GM12878 (cell line): ENCODE measurements around the gene SERTAD2. TPM values are rescaled to one million over a fixed set of nuclear protein-coding genes. Genes with fewer than 3 reads are reported as not detected.

ENCODE experiments used
- ATAC-seq: fragments of 200-7000 bp; cut with Tn5 transposase; 3 replicates; pipeline ENCODE4 v1.9.1; 2020; ENCODE audit warnings: mild to moderate bottlenecking, moderate library complexity
- BruUV-seq: library from RNA; stranded (reverse); fragments of 400-500 nt; replicated peaks from 2 replicates; lab custom pipeline; 2021; lab: Mats Ljungman, UMichigan
- CTCF ChIA-PET: fragments of 300-600 bp; sonication (Branson Sonifier 250); formaldehyde crosslinking; extraction: SDS; loops from one replicate; lab custom pipeline; 2021; ENCODE audit warnings: inconsistent platforms; lab: Yijun Ruan, JAX
- POLR2A ChIA-PET: fragments of 350-600 bp; formaldehyde crosslinking; extraction: SDS; loops from one replicate; lab custom pipeline; 2021; ENCODE audit warnings: inconsistent platforms; lab: Charles Lee
- RAD21 ChIA-PET: fragments of 300-600 bp; sonication (Branson Sonifier 250); formaldehyde crosslinking; loops from one replicate; lab custom pipeline; 2023; ENCODE audit warnings: antibody characterized with exemption; ENCODE audit not compliant: unreplicated experiment; lab: Charles Lee
- SMC1A ChIA-PET: fragments of 300-600 bp; sonication (Branson Sonifier 250); formaldehyde crosslinking; loops from one replicate; lab custom pipeline; 2023; ENCODE audit not compliant: unreplicated experiment, uncharacterized antibody; lab: Charles Lee
- DNase-seq: peaks from one replicate; pipeline ENCODE4 v3.0.0-alpha.2; 2011; ENCODE audit warnings: low read depth, low spot score
- FAIRE-seq: peaks from 3 replicates; lab custom pipeline; 2011; peaks lifted over from hg19 to GRCh38; lab: Jason Lieb, UNC
- H2AFZ ChIP-seq: 2 replicates; pipeline ENCODE4 v1.6.0; 2011; ENCODE audit warnings: low read depth, low read length, control low read depth; ENCODE audit not compliant: control insufficient read depth
- H3K27ac ChIP-seq: 2 replicates; pipeline ENCODE4 v1.5.1; 2011; ENCODE audit warnings: control low read depth; ENCODE audit not compliant: control insufficient read depth, insufficient read depth
- H3K27me3 ChIP-seq, 2 experiments: replicated peaks in 1 of 2; 2 replicates each; pipeline versions ENCODE4 v1.6.0 to v1.6.1; 2011; ENCODE audit warnings: low read length in 1 of 2; ENCODE audit not compliant: control insufficient read depth in 2 of 2, insufficient read depth in 2 of 2
- H3K36me3 ChIP-seq, 2 experiments: 2 replicates each; pipeline ENCODE4 v1.5.1; 2011; ENCODE audit warnings: low read length in 1 of 2; ENCODE audit not compliant: control insufficient read depth in 2 of 2, insufficient read depth in 2 of 2
- H3K4me1 ChIP-seq: 2 replicates; pipeline ENCODE4 v1.6.1; 2011; ENCODE audit warnings: mild to moderate bottlenecking, low read length, moderate library complexity, mixed read lengths; ENCODE audit not compliant: control insufficient read depth, insufficient read depth
- H3K4me2 ChIP-seq: 2 replicates; pipeline ENCODE4 v1.6.0; 2011; ENCODE audit warnings: control low read depth; ENCODE audit not compliant: control insufficient read depth, insufficient read depth
- H3K4me3 ChIP-seq: fragments of 200-600 bp; sonication (generic); 2 replicates; pipeline ENCODE4 v1.5.1; 2016
- H3K79me2 ChIP-seq: 2 replicates; pipeline ENCODE4 v1.6.0; 2011; ENCODE audit warnings: low read length; ENCODE audit not compliant: control insufficient read depth, insufficient read depth
- H3K9ac ChIP-seq: 2 replicates; pipeline ENCODE4 v1.8.0; 2011; ENCODE audit warnings: low read length, control low read depth, mixed read lengths; ENCODE audit not compliant: control insufficient read depth, insufficient read depth
- H3K9me3 ChIP-seq: replicated peaks from 3 replicates; pipeline ENCODE4 v1.5.1; 2011; ENCODE audit warnings: mild to moderate bottlenecking, low read length; ENCODE audit not compliant: control insufficient read depth, insufficient read depth
- H4K20me1 ChIP-seq: 2 replicates; pipeline ENCODE4 v1.6.0; 2011; ENCODE audit not compliant: control insufficient read depth, insufficient read depth
- BHLHE40 ChIP-seq, 2 experiments: fragments of 450-650 bp in 1 of 2; IDR thresholded peaks; 2 replicates each; pipeline ENCODE4 v1.6.1; 2011 to 2017; ENCODE audit warnings: low read depth in 2 of 2, borderline replicate concordance in 1 of 2, improper control_type of control experiment in 1 of 2, low read length in 1 of 2, mild to moderate bottlenecking in 1 of 2
- EED ChIP-seq: sonication (generic); IDR thresholded peaks from 2 replicates; pipeline ENCODE4 v1.6.1; 2016; ENCODE audit warnings: antibody characterized with exemption, low read depth
- HDGF ChIP-seq: fragments of 450-650 bp; IDR thresholded peaks from 2 replicates; pipeline ENCODE4 v1.6.1; 2016; ENCODE audit warnings: antibody characterized with exemption
- WGBS: methylation state at CpG from one replicate; pipeline ENCODE4 v1.1.6; 2016; ENCODE audit warnings: low lambda C conversion rate; ENCODE audit not compliant: insufficient replicate concordance, insufficient coverage; ENCODE audit errors: missing lambda C conversion rate; 5-methylcytosine and 5-hydroxymethylcytosine counted together
- in situ Hi-C: fragments of 300-500 bp; cut with MboI; formaldehyde crosslinking; loops from 9 replicates; pipeline ENCODE4 v1.14.3; 2018; ENCODE audit warnings: mixed read lengths
- intact Hi-C: fragments of 100-400 bp; cut with micrococcal nuclease; formaldehyde crosslinking; loops from one replicate; pipeline ENCODE4 v1.14.2; 2022; ENCODE audit not compliant: unreplicated experiment
- polyA plus RNA-seq, 11 experiments: library from polyadenylated mRNA; depleted of rRNA in 4 of 11; unstranded in 6 of 11; stranded (reverse) in 5 of 11; fragments of >200 nt; fragmentation: Nextera tagmentation in 4 of 11; fragmentation: Illumina TruSeq in 1 of 11; extraction: Ambion mirVana in 4 of 11; extraction: Trizol in 1 of 11; gene quantifications; 1 replicate in 1 of 11; 2 replicates in 10 of 11; pipeline versions ENCODE4 v1.2.1 to v1.2.3, GENCODE V29; 2011 to 2016; ENCODE audit warnings: inconsistent platforms in 2 of 11, missing spikeins in 2 of 11, low read depth in 1 of 11
- total RNA-seq, 4 experiments: library from RNA; depleted of rRNA in 3 of 4; stranded (reverse); fragments of >200 nt in 3 of 4; fragmentation: Illumina TruSeq in 1 of 4; extraction: Trizol in 1 of 4; gene quantifications; 2 replicates each; pipeline versions ENCODE4 v1.2.1 to v1.2.3, GENCODE V29; 2013 to 2021
- TF ChIP-seq, protein P1 (sequence below): IDR thresholded peaks from 2 replicates; pipeline ENCODE4 v1.6.1; 2011; ENCODE audit warnings: low read depth, low read length, improper control_type of control experiment, borderline replicate concordance
- TF ChIP-seq, protein P2 (sequence below): fragments of 450-650 bp; IDR thresholded peaks from 2 replicates; pipeline ENCODE4 v1.6.1; 2016; ENCODE audit warnings: mild to moderate bottlenecking

The SERTAD2 gene
- total and polyA plus RNA-seq, 10 of the 15 experiments (the other 5 are each of a cell fraction or from before 2014, with no cell fraction given): 7.9 to 28.7 (median 20.1) TPM

DNA sequence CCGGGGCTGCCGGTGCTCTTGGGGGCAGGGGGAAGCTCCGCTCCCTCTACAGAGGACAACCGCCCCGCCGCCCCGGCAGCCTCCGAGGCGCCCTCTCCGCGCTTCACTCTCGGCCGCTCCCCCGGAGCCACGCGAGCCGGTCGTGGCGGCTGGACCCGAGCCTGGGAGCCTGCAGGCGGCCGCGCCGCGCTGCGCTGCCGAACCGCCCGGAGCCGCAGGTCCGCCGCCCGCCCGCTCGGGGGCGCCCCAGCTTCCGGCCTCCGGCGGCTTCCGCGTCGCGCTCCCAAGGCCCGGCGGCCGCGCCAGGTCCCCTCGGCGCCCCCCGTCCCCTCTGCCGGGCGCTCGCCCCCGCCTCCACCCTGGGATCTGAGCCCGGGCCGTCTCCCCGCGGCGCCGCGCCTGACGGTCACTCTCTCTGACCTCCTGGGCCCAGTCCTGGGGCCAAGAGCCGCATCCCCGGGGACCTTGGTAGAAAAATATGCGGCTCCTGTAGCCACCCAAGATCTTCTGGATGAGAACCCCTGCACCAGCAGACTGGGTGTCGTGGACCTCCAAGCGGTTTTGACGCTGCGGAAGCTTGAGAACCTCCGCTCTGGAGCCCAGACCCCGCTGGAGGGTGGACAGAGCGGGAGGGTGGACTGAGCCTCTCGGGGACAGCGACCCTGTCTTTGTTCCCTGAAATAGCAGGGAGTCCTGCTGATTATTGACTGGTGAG lies 44.3 kb downstream of the SERTAD2 start (continued):
- TF ChIP-seq, protein P1, sequence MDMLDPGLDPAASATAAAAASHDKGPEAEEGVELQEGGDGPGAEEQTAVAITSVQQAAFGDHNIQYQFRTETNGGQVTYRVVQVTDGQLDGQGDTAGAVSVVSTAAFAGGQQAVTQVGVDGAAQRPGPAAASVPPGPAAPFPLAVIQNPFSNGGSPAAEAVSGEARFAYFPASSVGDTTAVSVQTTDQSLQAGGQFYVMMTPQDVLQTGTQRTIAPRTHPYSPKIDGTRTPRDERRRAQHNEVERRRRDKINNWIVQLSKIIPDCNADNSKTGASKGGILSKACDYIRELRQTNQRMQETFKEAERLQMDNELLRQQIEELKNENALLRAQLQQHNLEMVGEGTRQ: no peak

DNA sequence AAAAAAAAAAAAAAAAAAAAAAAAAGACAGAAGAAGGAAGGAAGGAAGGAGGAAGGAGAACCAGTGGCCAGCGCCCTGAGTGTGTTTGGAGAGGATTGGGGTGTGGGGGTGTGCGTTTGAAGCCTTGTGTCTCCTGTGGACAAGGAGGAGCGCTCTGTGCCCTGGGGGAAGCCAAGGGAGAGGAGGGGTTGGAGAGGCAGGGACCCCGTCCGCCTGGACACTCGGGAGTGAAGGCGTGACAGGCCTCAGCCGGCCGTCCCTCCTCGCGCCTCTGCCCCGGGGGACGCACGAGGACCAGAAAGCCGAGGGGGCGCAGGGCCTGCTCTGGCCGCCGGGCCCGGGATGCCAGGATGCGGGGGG lies 44.9 kb downstream of the SERTAD2 start:
- FAIRE-seq: no peak
- peaks cover 38% of the 10 kb centered on the region for H3K4me1 ChIP-seq
- TF ChIP-seq BHLHE40 (IDR thresholded peaks at IDR 0.05; ENCODE audit: borderline replicate concordance in 1 of 2, low read depth in 2 of 2, low read length in 1 of 2): no peak
- TF ChIP-seq EED: 0 out of 2 replicates have a peak, but pooled peaks have one; percentile 24
- TF ChIP-seq HDGF: 0 out of 2 replicates have a peak, but pooled peaks have one; percentile 69
- TF ChIP-seq, protein P2, sequence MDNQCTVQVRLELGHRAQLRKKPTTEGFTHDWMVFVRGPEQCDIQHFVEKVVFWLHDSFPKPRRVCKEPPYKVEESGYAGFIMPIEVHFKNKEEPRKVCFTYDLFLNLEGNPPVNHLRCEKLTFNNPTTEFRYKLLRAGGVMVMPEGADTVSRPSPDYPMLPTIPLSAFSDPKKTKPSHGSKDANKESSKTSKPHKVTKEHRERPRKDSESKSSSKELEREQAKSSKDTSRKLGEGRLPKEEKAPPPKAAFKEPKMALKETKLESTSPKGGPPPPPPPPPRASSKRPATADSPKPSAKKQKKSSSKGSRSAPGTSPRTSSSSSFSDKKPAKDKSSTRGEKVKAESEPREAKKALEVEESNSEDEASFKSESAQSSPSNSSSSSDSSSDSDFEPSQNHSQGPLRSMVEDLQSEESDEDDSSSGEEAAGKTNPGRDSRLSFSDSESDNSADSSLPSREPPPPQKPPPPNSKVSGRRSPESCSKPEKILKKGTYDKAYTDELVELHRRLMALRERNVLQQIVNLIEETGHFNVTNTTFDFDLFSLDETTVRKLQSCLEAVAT: peak; percentile 58; the same call in 1 of the 2 replicates
- peak overlapping the region; percentile 53 for H3K4me2 ChIP-seq
- no TSS peak for BruUV-seq
- peak overlapping the region; percentile 70 for H2AFZ ChIP-seq
- ChIA-PET POLR2A (interaction anchor here (0.9 to 3.8 kb wide), 4 partner anchors 32 to 315 kb away, joined by 3 to 20 read pairs (median 7); partner anchors contain the start of gene SERTAD2), CTCF (interaction anchor here (0.6 to 5.7 kb wide), 18 partner anchors 9 to 490 kb away, joined by 3 to 37 read pairs (median 6); partner anchors contain the start of gene AFTPH), RAD21 (interaction anchor here (1.0 to 5.3 kb wide), 13 partner anchors 9 to 254 kb away, joined by 3 to 73 read pairs (median 17); partner anchors contain the start of genes AFTPH and SERTAD2), SMC1A (interaction anchor here (1.0 to 4.9 kb wide), 6 partner anchors 9 to 278 kb away, joined by 4 to 48 read pairs (median 39); partner anchors contain the start of gene AFTPH)
- no peak for DNase-seq
- H3K4me3 ChIP-seq: peak overlapping the region; percentile 56; the same call in 1 of the 2 replicates
- no peaks in the 10 kb centered on the region for H3K79me2 ChIP-seq
- peak; percentile 6 for ATAC-seq
- in situ Hi-C loops (no loop called here), intact Hi-C loops (loop anchor here (5.0 kb wide), 1 partner anchor 253 kb away; no protein-coding TSS in a partner anchor)
- no peaks in the 10 kb centered on the region for H3K36me3 ChIP-seq
- 11% methylated on average over 3 of the region's 20 CpGs for WGBS
- no peaks in the 10 kb centered on the region; the same call in 2 of the 3 replicates for H3K9me3 ChIP-seq
- no peaks in the 10 kb centered on the region for H4K20me1 ChIP-seq
- peak overlapping the region; percentile 14; the same call in 1 of the 2 replicates for H3K27ac ChIP-seq
- H3K27me3 ChIP-seq: no peaks in the 10 kb centered on the region
- peak overlapping the region; percentile 66 for H3K9ac ChIP-seq
